IMR-90 (cell line): ENCODE measurements around the gene PDE4B. TPM values are rescaled to one million over a fixed set of nuclear protein-coding genes. Genes with fewer than 3 reads are reported as not detected.
A peak's percentile ranks its signal among the peaks of the same experiment; 100 is the strongest.

Experiments used
- ATAC-seq: fragments of 200-7000 bp; cut with Tn5 transposase; 2 replicates; pipeline ENCODE4 v1.9.1; 2020; ENCODE audit warnings: low read depth, mild to moderate bottlenecking, moderate library complexity
- BruUV-seq: library from RNA; stranded (reverse); fragments of 400-500 nt; replicated peaks from 2 replicates; lab custom pipeline; 2021; lab: Mats Ljungman, UMichigan
- CTCF ChIA-PET: fragments of 300-600 bp; formaldehyde crosslinking; extraction: SDS; loops from one replicate; lab custom pipeline; 2021; ENCODE audit warnings: antibody characterized with exemption; lab: Yijun Ruan, JAX
- POLR2A ChIA-PET: fragments of 300-600 bp; sonication (Branson Sonifier 250); formaldehyde crosslinking; loops from one replicate; lab custom pipeline; 2022; ENCODE audit warnings: antibody characterized with exemption; ENCODE audit not compliant: unreplicated experiment; lab: Charles Lee
- DNase-seq: peaks from one replicate; pipeline ENCODE4 v3.0.0; 2013
- H2AFZ ChIP-seq: replicated peaks from 2 replicates; pipeline ENCODE3; 2013; ENCODE audit warnings: low read length, mild to moderate bottlenecking; ENCODE audit not compliant: poor library complexity
- H2AK5ac ChIP-seq: 2 replicates; pipeline ENCODE4 v1.6.1; 2013; ENCODE audit warnings: low read depth, low read length, inconsistent platforms
- H2AK9ac ChIP-seq: replicated peaks from 2 replicates; pipeline ENCODE3; 2013; ENCODE audit warnings: mild to moderate bottlenecking, low read depth, low read length, moderate library complexity; ENCODE audit not compliant: poor library complexity
- H2BK120ac ChIP-seq: 2 replicates; pipeline ENCODE4 v1.6.1; 2013; ENCODE audit warnings: low read depth, low read length, inconsistent platforms
- H2BK15ac ChIP-seq: 3 replicates; pipeline ENCODE4 v1.6.1; 2013; ENCODE audit warnings: low read depth, low read length, inconsistent platforms
- H2BK20ac ChIP-seq: 2 replicates; pipeline ENCODE4 v1.6.1; 2013; ENCODE audit warnings: low read depth, mild to moderate bottlenecking, inconsistent platforms, low read length, moderate library complexity
- H2BK5ac ChIP-seq: 2 replicates; pipeline ENCODE4 v1.6.1; 2013; ENCODE audit warnings: mild to moderate bottlenecking, low read depth, low read length, inconsistent platforms; ENCODE audit not compliant: poor library complexity, severe bottlenecking
- H3K14ac ChIP-seq: replicated peaks from 2 replicates; pipeline ENCODE4 v1.6.1; 2013; ENCODE audit warnings: low read depth, low read length, inconsistent platforms
- H3K18ac ChIP-seq: 2 replicates; pipeline ENCODE4 v1.6.1; 2013; ENCODE audit warnings: low read depth, low read length, control low read depth
- H3K23ac ChIP-seq: 2 replicates; pipeline ENCODE4 v1.6.1; 2013; ENCODE audit warnings: low read depth, low read length, inconsistent platforms
- H3K27ac ChIP-seq: 2 replicates; pipeline ENCODE4 v1.5.1; 2013; ENCODE audit warnings: mild to moderate bottlenecking, control low read depth, low read length; ENCODE audit not compliant: insufficient read depth
- H3K27me3 ChIP-seq: 2 replicates; pipeline ENCODE4 v1.6.1; 2013; ENCODE audit warnings: low read length; ENCODE audit not compliant: control insufficient read depth, insufficient read depth
- H3K36me3 ChIP-seq: 2 replicates; pipeline ENCODE4 v1.6.1; 2013; ENCODE audit warnings: low read length, mixed read lengths; ENCODE audit not compliant: control insufficient read depth, insufficient read depth
- H3K4ac ChIP-seq: 2 replicates; pipeline ENCODE4 v1.6.1; 2013; ENCODE audit warnings: low read depth, low read length, inconsistent platforms
- H3K4me1 ChIP-seq: 2 replicates; pipeline ENCODE4 v1.6.1; 2013; ENCODE audit warnings: low read length, mixed read lengths; ENCODE audit not compliant: control insufficient read depth, insufficient read depth
- H3K4me2 ChIP-seq: 2 replicates; pipeline ENCODE4 v1.6.1; 2013; ENCODE audit warnings: low read depth, mild to moderate bottlenecking, control low read depth, low read length, moderate library complexity
- H3K4me3 ChIP-seq: 2 replicates; pipeline ENCODE4 v1.5.1; 2013; ENCODE audit warnings: low read depth, mild to moderate bottlenecking, control low read depth, low read length, moderate library complexity; ENCODE audit not compliant: insufficient read depth
- H3K56ac ChIP-seq: 2 replicates; pipeline ENCODE4 v1.6.1; 2013; ENCODE audit warnings: low read length, inconsistent platforms; ENCODE audit not compliant: insufficient read depth; ENCODE audit errors: extremely low read depth
- H3K79me1 ChIP-seq, 2 experiments: 2 replicates each; pipeline ENCODE4 v1.6.1; 2013; ENCODE audit warnings: low read length in 2 of 2, inconsistent platforms in 1 of 2, low read depth in 1 of 2
- H3K9ac ChIP-seq: 2 replicates; pipeline ENCODE4 v1.6.1; 2013; ENCODE audit warnings: low read depth, low read length, control low read depth
- H3K9me1 ChIP-seq: 2 replicates; pipeline ENCODE4 v1.6.1; 2013; ENCODE audit warnings: low read length, inconsistent platforms; ENCODE audit not compliant: insufficient read depth
- H3K9me3 ChIP-seq: 2 replicates; pipeline ENCODE4 v1.6.1; 2013; ENCODE audit warnings: low read length; ENCODE audit not compliant: control insufficient read depth, insufficient read depth
- H4K20me1 ChIP-seq: 2 replicates; pipeline ENCODE4 v1.6.1; 2013; ENCODE audit warnings: low read length, inconsistent platforms; ENCODE audit not compliant: insufficient read depth
- H4K5ac ChIP-seq: 2 replicates; pipeline ENCODE4 v1.6.1; 2013; ENCODE audit warnings: mild to moderate bottlenecking, low read depth, low read length, control low read depth
- H4K8ac ChIP-seq, 2 experiments: 2 replicates each; pipeline ENCODE4 v1.6.1; 2013; ENCODE audit warnings: low read depth in 2 of 2, low read length in 2 of 2, control low read depth in 1 of 2, inconsistent platforms in 1 of 2
- H4K91ac ChIP-seq: 2 replicates; pipeline ENCODE4 v1.6.1; 2013; ENCODE audit warnings: low read depth, low read length, inconsistent platforms; ENCODE audit not compliant: insufficient read depth
- BHLHE40 ChIP-seq: fragments of 150-350 bp; IDR thresholded peaks from 2 replicates; pipeline ENCODE4 v1.6.1; 2016; ENCODE audit warnings: mild to moderate bottlenecking, low read depth, low read length
- CEBPB ChIP-seq: IDR thresholded peaks from 2 replicates; pipeline ENCODE4 v1.6.1; 2012; ENCODE audit warnings: low read depth, low read length, improper control_type of control experiment
- CHD1 ChIP-seq: IDR thresholded peaks from 2 replicates; pipeline ENCODE4 v1.6.1; 2012; ENCODE audit warnings: low read depth, low read length, improper control_type of control experiment
- MAZ ChIP-seq: IDR thresholded peaks from 2 replicates; pipeline ENCODE4 v1.6.1; 2012; ENCODE audit warnings: low read depth, mild to moderate bottlenecking, low read length, improper control_type of control experiment, moderate library complexity, borderline replicate concordance
- NFE2L2 ChIP-seq: fragments of 150-350 bp; IDR thresholded peaks from 2 replicates; pipeline ENCODE4 v1.6.1; 2016; ENCODE audit warnings: low read depth, mild to moderate bottlenecking, low read length
- POLR2A ChIP-seq: IDR thresholded peaks from 2 replicates; pipeline ENCODE4 v1.6.1; 2012; ENCODE audit warnings: mild to moderate bottlenecking, low read depth, low read length
- RAD21 ChIP-seq: IDR thresholded peaks from 2 replicates; pipeline ENCODE4 v1.6.1; 2012; ENCODE audit warnings: low read length, improper control_type of control experiment
- RCOR1 ChIP-seq: IDR thresholded peaks from 2 replicates; pipeline ENCODE4 v1.6.1; 2012; ENCODE audit warnings: mild to moderate bottlenecking, low read length, improper control_type of control experiment; ENCODE audit not compliant: insufficient replicate concordance
- RFX5 ChIP-seq: IDR thresholded peaks from 2 replicates; pipeline ENCODE4 v1.8.0; 2012; ENCODE audit warnings: low read depth, mild to moderate bottlenecking, low read length, moderate library complexity
- SMC3 ChIP-seq: fragments of 150-350 bp; IDR thresholded peaks from 2 replicates; pipeline ENCODE4 v1.6.1; 2016; ENCODE audit warnings: low read depth, mild to moderate bottlenecking, antibody characterized with exemption, low read length, moderate library complexity
- dilution Hi-C: fragments of 300-500 bp; cut with HindIII; formaldehyde crosslinking; loops from one replicate; pipeline ENCODE4 v1.14.3; 2018; ENCODE audit warnings: low sequenced_read_pairs; ENCODE audit not compliant: unreplicated experiment
- in situ Hi-C: fragments of 300-500 bp; cut with MboI; formaldehyde crosslinking; loops from 3 replicates; pipeline ENCODE4 v1.14.3; 2019; ENCODE audit warnings: low sequenced_read_pairs, inconsistent platforms, mixed read lengths
- intact Hi-C: fragments of 100-400 bp; cut with micrococcal nuclease; formaldehyde crosslinking; loops from 2 replicates; pipeline ENCODE4 v1.10.0; 2022
- polyA plus RNA-seq, 3 experiments: library from polyadenylated mRNA; depleted of rRNA; stranded (reverse); fragments of >200 nt; gene quantifications; 2 replicates each; pipeline ENCODE4 v1.2.3, GENCODE V29; 2012; ENCODE audit warnings: low replicate concordance in 1 of 3
- total RNA-seq: library from RNA; depleted of rRNA; stranded (reverse); fragments of >200 nt; gene quantifications from 2 replicates; pipeline ENCODE4 v1.2.3, GENCODE V29; 2012
- TF ChIP-seq, protein P1 (sequence below): conservative IDR thresholded peaks from 2 replicates; pipeline ENCODE4 v1.5.1; 2012; ENCODE audit warnings: mild to moderate bottlenecking, low read depth, low read length, improper control_type of control experiment
- TF ChIP-seq, protein P2 (sequence below): fragments of 150-350 bp; IDR thresholded peaks from 2 replicates; pipeline ENCODE4 v1.6.1; 2016; ENCODE audit warnings: low read depth, mild to moderate bottlenecking, low read length, moderate library complexity, borderline replicate concordance
- TF ChIP-seq, protein P3 (sequence below): fragments of 150-350 bp; IDR thresholded peaks from 2 replicates; pipeline ENCODE4 v1.6.1; 2017; ENCODE audit warnings: mild to moderate bottlenecking, antibody characterized with exemption, low read length, low read depth

The PDE4B gene
- total and polyA plus RNA-seq, 2 of the 4 experiments (the other 2 are of a cell fraction), result 5.8 to 21.3 TPM

DNA sequence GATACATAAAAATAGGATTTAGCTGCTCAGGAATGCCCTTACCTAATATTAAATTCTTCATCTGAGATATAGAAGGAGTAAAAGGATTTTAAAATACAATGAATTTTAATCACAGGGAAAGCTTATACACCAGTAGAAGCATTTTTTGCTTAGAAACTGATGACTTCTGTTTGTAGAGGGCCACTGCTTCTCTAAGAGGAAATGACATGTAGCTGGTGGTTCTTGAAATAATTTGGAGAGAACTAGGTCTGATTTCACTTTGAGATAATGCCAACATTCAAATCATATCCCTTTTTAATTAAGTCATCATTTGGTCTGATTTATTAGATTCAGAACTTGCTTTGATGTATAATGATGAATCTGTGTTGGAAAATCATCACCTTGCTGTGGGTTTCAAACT, 574.7 kb downstream of the PDE4B start:
- intact Hi-C loops, result no loop called here
- peaks cover 20% of the 10 kb centered on the region for H3K4me1 ChIP-seq
- peaks cover 3% of the 10 kb centered on the region for H3K9me1 ChIP-seq
- no peak overlapping the region for H4K5ac ChIP-seq
- no peak overlapping the region for H4K91ac ChIP-seq
- no peak overlapping the region for H3K27ac ChIP-seq
- no peak overlapping the region for H3K4me2 ChIP-seq
- no peak overlapping the region for H2BK120ac ChIP-seq
- H3K23ac ChIP-seq, result no peak overlapping the region
- peaks cover 53% of the 10 kb centered on the region for H3K36me3 ChIP-seq
- no peak overlapping the region for H3K14ac ChIP-seq
- 0 out of 2 replicates have a peak overlapping the region, but pooled peaks have one; percentile 29 for H3K18ac ChIP-seq
- POLR2A ChIA-PET, result no interaction called here
- H3K4me3 ChIP-seq, result no peak overlapping the region
- H3K4ac ChIP-seq, result no peak overlapping the region
- no peaks in the 10 kb centered on the region for H3K27me3 ChIP-seq
- CTCF ChIA-PET, result no interaction called here
- no TSS peak for BruUV-seq
- no peak overlapping the region for H2BK15ac ChIP-seq
- TF ChIP-seq RFX5 (no peak), CHD1 (no peak), POLR2A (no peak), BHLHE40 (no peak), NFE2L2 (no peak), RAD21 (no peak), SMC3 (no peak), RCOR1 (no peak), MAZ (no peak), CEBPB (no peak)
- TF ChIP-seq, protein P1, sequence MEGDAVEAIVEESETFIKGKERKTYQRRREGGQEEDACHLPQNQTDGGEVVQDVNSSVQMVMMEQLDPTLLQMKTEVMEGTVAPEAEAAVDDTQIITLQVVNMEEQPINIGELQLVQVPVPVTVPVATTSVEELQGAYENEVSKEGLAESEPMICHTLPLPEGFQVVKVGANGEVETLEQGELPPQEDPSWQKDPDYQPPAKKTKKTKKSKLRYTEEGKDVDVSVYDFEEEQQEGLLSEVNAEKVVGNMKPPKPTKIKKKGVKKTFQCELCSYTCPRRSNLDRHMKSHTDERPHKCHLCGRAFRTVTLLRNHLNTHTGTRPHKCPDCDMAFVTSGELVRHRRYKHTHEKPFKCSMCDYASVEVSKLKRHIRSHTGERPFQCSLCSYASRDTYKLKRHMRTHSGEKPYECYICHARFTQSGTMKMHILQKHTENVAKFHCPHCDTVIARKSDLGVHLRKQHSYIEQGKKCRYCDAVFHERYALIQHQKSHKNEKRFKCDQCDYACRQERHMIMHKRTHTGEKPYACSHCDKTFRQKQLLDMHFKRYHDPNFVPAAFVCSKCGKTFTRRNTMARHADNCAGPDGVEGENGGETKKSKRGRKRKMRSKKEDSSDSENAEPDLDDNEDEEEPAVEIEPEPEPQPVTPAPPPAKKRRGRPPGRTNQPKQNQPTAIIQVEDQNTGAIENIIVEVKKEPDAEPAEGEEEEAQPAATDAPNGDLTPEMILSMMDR, result no peak
- TF ChIP-seq, protein P2, sequence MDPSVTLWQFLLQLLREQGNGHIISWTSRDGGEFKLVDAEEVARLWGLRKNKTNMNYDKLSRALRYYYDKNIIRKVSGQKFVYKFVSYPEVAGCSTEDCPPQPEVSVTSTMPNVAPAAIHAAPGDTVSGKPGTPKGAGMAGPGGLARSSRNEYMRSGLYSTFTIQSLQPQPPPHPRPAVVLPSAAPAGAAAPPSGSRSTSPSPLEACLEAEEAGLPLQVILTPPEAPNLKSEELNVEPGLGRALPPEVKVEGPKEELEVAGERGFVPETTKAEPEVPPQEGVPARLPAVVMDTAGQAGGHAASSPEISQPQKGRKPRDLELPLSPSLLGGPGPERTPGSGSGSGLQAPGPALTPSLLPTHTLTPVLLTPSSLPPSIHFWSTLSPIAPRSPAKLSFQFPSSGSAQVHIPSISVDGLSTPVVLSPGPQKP, result no peak
- TF ChIP-seq, protein P3, sequence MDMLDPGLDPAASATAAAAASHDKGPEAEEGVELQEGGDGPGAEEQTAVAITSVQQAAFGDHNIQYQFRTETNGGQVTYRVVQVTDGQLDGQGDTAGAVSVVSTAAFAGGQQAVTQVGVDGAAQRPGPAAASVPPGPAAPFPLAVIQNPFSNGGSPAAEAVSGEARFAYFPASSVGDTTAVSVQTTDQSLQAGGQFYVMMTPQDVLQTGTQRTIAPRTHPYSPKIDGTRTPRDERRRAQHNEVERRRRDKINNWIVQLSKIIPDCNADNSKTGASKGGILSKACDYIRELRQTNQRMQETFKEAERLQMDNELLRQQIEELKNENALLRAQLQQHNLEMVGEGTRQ, result no peak
- no peak overlapping the region for H3K56ac ChIP-seq
- H2BK5ac ChIP-seq, result no peak overlapping the region
- no peak overlapping the region for H3K9ac ChIP-seq
- DNase-seq (no peak), ATAC-seq (no peak)
- no peaks in the 10 kb centered on the region for H3K9me3 ChIP-seq
- H2AK9ac ChIP-seq, result no peak overlapping the region
- H3K79me1 ChIP-seq, result peaks cover 3 to 7% of the 10 kb centered on the region in 2 experiments; a peak in 3 of 4 replicates
- peaks cover 3% of the 10 kb centered on the region; the same call in 1 of the 2 replicates for H4K20me1 ChIP-seq
- no peak overlapping the region for H4K8ac ChIP-seq
- no peak overlapping the region for H2AK5ac ChIP-seq
- dilution Hi-C loops, result no loop called here
- in situ Hi-C loops, result no loop called here
- no peak overlapping the region for H2BK20ac ChIP-seq
- H2AFZ ChIP-seq, result no peak overlapping the region
